Neural cell (in vitro differentiated cells): ENCODE results near the gene TRERF1. TPM values are rescaled to one million over a fixed set of nuclear protein-coding genes. Genes with fewer than 3 reads are reported as not detected.

Experiments
- H2AFZ ChIP-seq: fragments of 200-600, 300-800 bp; sonication (generic), shearing (Covaris generic); 2 replicates; pipeline ENCODE4 v1.6.0; 2014; ENCODE audit warnings: low read depth, mild to moderate bottlenecking, antibody characterized with exemption, low read length, moderate library complexity
- H3F3A ChIP-seq: fragments of 200-600 bp; shearing (Covaris generic); 2 replicates; pipeline ENCODE4 v1.6.1; 2016; ENCODE audit warnings: mild to moderate bottlenecking, moderate library complexity, mixed read lengths, antibody characterized with exemption, low read length; ENCODE audit not compliant: insufficient read depth, poor library complexity, severe bottlenecking
- H3K27ac ChIP-seq: fragments of 200-600, 300-800 bp; sonication (generic), shearing (Covaris generic); 2 replicates; pipeline ENCODE4 v1.5.1; 2014; ENCODE audit warnings: mild to moderate bottlenecking, low read length, moderate library complexity
- H3K27me3 ChIP-seq: fragments of 300-800, 200-600 bp; sonication (generic), shearing (Covaris generic); 2 replicates; pipeline ENCODE4 v1.6.0; 2014; ENCODE audit warnings: mild to moderate bottlenecking, low read depth, low read length, moderate library complexity; ENCODE audit not compliant: insufficient read depth
- H3K36me3 ChIP-seq: fragments of 300-800, 200-600 bp; sonication (generic), shearing (Covaris generic); 2 replicates; pipeline ENCODE4 v1.5.1; 2014; ENCODE audit warnings: mild to moderate bottlenecking, antibody characterized with exemption, low read length, moderate library complexity; ENCODE audit not compliant: insufficient read depth
- H3K4me2 ChIP-seq: fragments of 300-800, 200-600 bp; sonication (generic), shearing (Covaris generic); 2 replicates; pipeline ENCODE4 v1.6.0; 2014; ENCODE audit warnings: mild to moderate bottlenecking, low read length
- H3K4me3 ChIP-seq: fragments of 300-800, 200-600 bp; sonication (generic), shearing (Covaris generic); 2 replicates; pipeline ENCODE4 v1.5.1; 2014; ENCODE audit warnings: mild to moderate bottlenecking, low read length, moderate library complexity
- H3K79me2 ChIP-seq: fragments of 200-600 bp; shearing (Covaris generic); replicated peaks from 2 replicates; pipeline ENCODE4 v1.6.0; 2014; ENCODE audit warnings: mild to moderate bottlenecking, low read length, moderate library complexity; ENCODE audit not compliant: insufficient read depth
- H3K9ac ChIP-seq: fragments of 300-800, 200-600 bp; sonication (generic), shearing (Covaris generic); 2 replicates; pipeline ENCODE4 v1.6.1; 2016; ENCODE audit warnings: mild to moderate bottlenecking, low read length, mixed read lengths
- H3K9me2 ChIP-seq: fragments of 200-600 bp; shearing (Covaris generic); 2 replicates; pipeline ENCODE4 v1.6.1; 2016; ENCODE audit warnings: mild to moderate bottlenecking, low read length, mixed read lengths; ENCODE audit not compliant: insufficient read depth
- H3K9me3 ChIP-seq: fragments of 200-600, 300-800 bp; sonication (generic), shearing (Covaris generic); 2 replicates; pipeline ENCODE4 v1.6.1; 2016; ENCODE audit warnings: mild to moderate bottlenecking, mixed run types, low read length, moderate library complexity, mixed read lengths
- H4K20me1 ChIP-seq: fragments of 200-600 bp; shearing (Covaris generic); 2 replicates; pipeline ENCODE4 v1.6.1; 2016; ENCODE audit warnings: mild to moderate bottlenecking, mixed run types; ENCODE audit not compliant: insufficient read depth
- CTCF ChIP-seq: fragments of 450-650 bp; IDR thresholded peaks from 2 replicates; pipeline ENCODE4 v1.5.1; 2014; ENCODE audit warnings: antibody characterized with exemption, mild to moderate bottlenecking, moderate library complexity; ENCODE audit not compliant: poor library complexity, severe bottlenecking
- EP300 ChIP-seq: fragments of 450-650 bp; conservative IDR thresholded peaks from 2 replicates; pipeline ENCODE4 v1.6.1; 2014; ENCODE audit warnings: antibody characterized with exemption, mild to moderate bottlenecking, moderate library complexity; ENCODE audit not compliant: poor library complexity, severe bottlenecking
- EZH2 ChIP-seq: fragments of 200-600, 300-800 bp; shearing (Covaris generic), sonication (generic); IDR thresholded peaks from 2 replicates; pipeline ENCODE4 v1.6.1; 2014; ENCODE audit warnings: antibody characterized with exemption, low read length, borderline replicate concordance, mild to moderate bottlenecking; ENCODE audit not compliant: insufficient read depth, poor library complexity, severe bottlenecking
- MXI1 ChIP-seq: fragments of 450-650 bp; conservative IDR thresholded peaks from 2 replicates; pipeline ENCODE4 v1.6.1; 2014; ENCODE audit warnings: antibody characterized with exemption, mild to moderate bottlenecking; ENCODE audit not compliant: poor library complexity, severe bottlenecking
- POLR2AphosphoS5 ChIP-seq: IDR thresholded peaks from 2 replicates; pipeline ENCODE4 v1.6.1; 2012
- RAD21 ChIP-seq: fragments of 450-650 bp; conservative IDR thresholded peaks from 2 replicates; pipeline ENCODE4 v1.6.1; 2014; ENCODE audit warnings: antibody characterized with exemption, mild to moderate bottlenecking, moderate library complexity
- SMC3 ChIP-seq: fragments of 450-650 bp; conservative IDR thresholded peaks from 2 replicates; pipeline ENCODE4 v1.6.1; 2014; ENCODE audit warnings: antibody characterized with exemption, mild to moderate bottlenecking, moderate library complexity; ENCODE audit not compliant: poor library complexity
- TAF1 ChIP-seq: IDR thresholded peaks from 2 replicates; pipeline ENCODE4 v1.6.1; 2012; ENCODE audit warnings: low read depth
- polyA plus RNA-seq: library from polyadenylated mRNA; depleted of rRNA; stranded (reverse); fragments of >200 nt; gene quantifications from 2 replicates; pipeline ENCODE4 v1.2.3, GENCODE V29; 2014
- TF ChIP-seq, protein P1 (sequence below): IDR thresholded peaks from 2 replicates; pipeline ENCODE4 v1.6.1; 2012; ENCODE audit warnings: borderline replicate concordance

The TRERF1 gene
- polyA plus RNA-seq, 1 donor from 2014 or later: 4.5 TPM

GRCh38 chr6:42424906-42425474, 26.7 kb downstream of the TRERF1 start:
- Histone ChIP-seq H3K36me3 (no peaks in the 10 kb centered on the region), H3K79me2 (peaks cover 11% of the 10 kb centered on the region), H3F3A (no peaks in the 10 kb centered on the region), H3K9me2 (no peaks in the 10 kb centered on the region), H2AFZ (no peak overlapping the region), H3K9ac (no peak overlapping the region), H4K20me1 (no peaks in the 10 kb centered on the region), H3K27ac (no peak overlapping the region), H3K27me3 (no peaks in the 10 kb centered on the region), H3K9me3 (no peaks in the 10 kb centered on the region), H3K4me3 (no peak overlapping the region), H3K4me2 (no peak overlapping the region)
- TF ChIP-seq, protein P1, sequence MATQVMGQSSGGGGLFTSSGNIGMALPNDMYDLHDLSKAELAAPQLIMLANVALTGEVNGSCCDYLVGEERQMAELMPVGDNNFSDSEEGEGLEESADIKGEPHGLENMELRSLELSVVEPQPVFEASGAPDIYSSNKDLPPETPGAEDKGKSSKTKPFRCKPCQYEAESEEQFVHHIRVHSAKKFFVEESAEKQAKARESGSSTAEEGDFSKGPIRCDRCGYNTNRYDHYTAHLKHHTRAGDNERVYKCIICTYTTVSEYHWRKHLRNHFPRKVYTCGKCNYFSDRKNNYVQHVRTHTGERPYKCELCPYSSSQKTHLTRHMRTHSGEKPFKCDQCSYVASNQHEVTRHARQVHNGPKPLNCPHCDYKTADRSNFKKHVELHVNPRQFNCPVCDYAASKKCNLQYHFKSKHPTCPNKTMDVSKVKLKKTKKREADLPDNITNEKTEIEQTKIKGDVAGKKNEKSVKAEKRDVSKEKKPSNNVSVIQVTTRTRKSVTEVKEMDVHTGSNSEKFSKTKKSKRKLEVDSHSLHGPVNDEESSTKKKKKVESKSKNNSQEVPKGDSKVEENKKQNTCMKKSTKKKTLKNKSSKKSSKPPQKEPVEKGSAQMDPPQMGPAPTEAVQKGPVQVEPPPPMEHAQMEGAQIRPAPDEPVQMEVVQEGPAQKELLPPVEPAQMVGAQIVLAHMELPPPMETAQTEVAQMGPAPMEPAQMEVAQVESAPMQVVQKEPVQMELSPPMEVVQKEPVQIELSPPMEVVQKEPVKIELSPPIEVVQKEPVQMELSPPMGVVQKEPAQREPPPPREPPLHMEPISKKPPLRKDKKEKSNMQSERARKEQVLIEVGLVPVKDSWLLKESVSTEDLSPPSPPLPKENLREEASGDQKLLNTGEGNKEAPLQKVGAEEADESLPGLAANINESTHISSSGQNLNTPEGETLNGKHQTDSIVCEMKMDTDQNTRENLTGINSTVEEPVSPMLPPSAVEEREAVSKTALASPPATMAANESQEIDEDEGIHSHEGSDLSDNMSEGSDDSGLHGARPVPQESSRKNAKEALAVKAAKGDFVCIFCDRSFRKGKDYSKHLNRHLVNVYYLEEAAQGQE: no peak
- TF ChIP-seq CTCF (no peak), SMC3 (no peak), RAD21 (no peak), MXI1 (no peak), EZH2 (no peak), TAF1 (no peak), EP300 (no peak), POLR2AphosphoS5 (no peak)

GRCh38 chr6:42423244-42423643, 28.5 kb downstream of the TRERF1 start:
- H3K4me2 ChIP-seq: no peak overlapping the region
- H3K36me3 ChIP-seq: no peaks in the 10 kb centered on the region
- no peaks in the 10 kb centered on the region for H3K9me2 ChIP-seq
- TF ChIP-seq EZH2 (no peak), SMC3 (no peak), RAD21 (no peak), POLR2AphosphoS5 (no peak), CTCF (no peak), MXI1 (no peak), TAF1 (no peak)
- TF ChIP-seq, protein P1: no peak
- H2AFZ ChIP-seq: no peak overlapping the region
- H3F3A ChIP-seq: no peaks in the 10 kb centered on the region
- peaks cover 11% of the 10 kb centered on the region for H3K79me2 ChIP-seq
- no peaks in the 10 kb centered on the region for H4K20me1 ChIP-seq
- H3K4me3 ChIP-seq: no peak overlapping the region
- H3K9me3 ChIP-seq: no peaks in the 10 kb centered on the region
- no peak overlapping the region for H3K9ac ChIP-seq
- H3K27me3 ChIP-seq: no peaks in the 10 kb centered on the region
- H3K27ac ChIP-seq: no peak overlapping the region
